HepG2 (cell line): Measurements from ENCODE around the gene PSMG4. TPM values are rescaled to one million over a fixed set of nuclear protein-coding genes. Genes with fewer than 3 reads are reported as not detected.

Experiments used
- ARNT2 ChIP-seq: sonication (generic); formaldehyde crosslinking; IDR thresholded peaks from 2 replicates; pipeline ENCODE4 v1.8.0; 2022; ENCODE audit warnings: mild to moderate bottlenecking, low read depth, missing genetic modification reagents, moderate library complexity
- CENPT ChIP-seq: sonication (generic); formaldehyde crosslinking; IDR thresholded peaks from 2 replicates; pipeline ENCODE4 v1.8.0; 2022; ENCODE audit warnings: low read depth, mild to moderate bottlenecking, moderate library complexity, missing genetic modification reagents
- GPN1 ChIP-seq: sonication (generic); formaldehyde crosslinking; IDR thresholded peaks from 2 replicates; pipeline ENCODE4 v1.5.1; 2020; ENCODE audit warnings: missing genetic modification reagents, borderline replicate concordance
- HOXA3 ChIP-seq: sonication (generic); formaldehyde crosslinking; IDR thresholded peaks from 2 replicates; pipeline ENCODE4 v1.5.0; 2020; ENCODE audit warnings: missing genetic modification reagents
- MEIS2 ChIP-seq: sonication (generic); formaldehyde crosslinking; IDR thresholded peaks from 2 replicates; pipeline ENCODE4 v1.9.0; 2021; ENCODE audit warnings: mild to moderate bottlenecking, missing genetic modification reagents
- NR1H2 ChIP-seq: sonication (generic); formaldehyde crosslinking; IDR thresholded peaks from 2 replicates; pipeline ENCODE4 v1.8.1; 2022; ENCODE audit warnings: low read depth, missing genetic modification reagents, borderline replicate concordance
- PAX8 ChIP-seq: sonication (generic); formaldehyde crosslinking; IDR thresholded peaks from 2 replicates; pipeline ENCODE4 v1.8.0; 2022; ENCODE audit warnings: mild to moderate bottlenecking, missing genetic modification reagents, borderline replicate concordance
- POLR2AphosphoS5 ChIP-seq: IDR thresholded peaks from 2 replicates; pipeline ENCODE4 v1.6.1; 2012; ENCODE audit warnings: low read depth, low read length
- SKI ChIP-seq: fragments of 450-650 bp; IDR thresholded peaks from one replicate; pipeline ENCODE4 v1.6.1; 2018; ENCODE audit warnings: mild to moderate bottlenecking; ENCODE audit not compliant: partially characterized antibody
- SMYD3 ChIP-seq: sonication (generic); formaldehyde crosslinking; IDR thresholded peaks from 2 replicates; pipeline ENCODE4 v1.8.1; 2023; ENCODE audit warnings: mild to moderate bottlenecking, missing genetic modification reagents
- SNAPC2 ChIP-seq: sonication (generic); formaldehyde crosslinking; IDR thresholded peaks from 2 replicates; pipeline ENCODE4 v1.8.1; 2022; ENCODE audit warnings: mild to moderate bottlenecking, missing genetic modification reagents
- SOX5 ChIP-seq: IDR thresholded peaks from 2 replicates; pipeline ENCODE4 v1.6.1; 2016; ENCODE audit warnings: borderline replicate concordance
- THYN1 ChIP-seq: sonication (generic); formaldehyde crosslinking; IDR thresholded peaks from 2 replicates; pipeline ENCODE4 v1.8.1; 2023; ENCODE audit warnings: low read depth, mild to moderate bottlenecking, moderate library complexity, missing genetic modification reagents, borderline replicate concordance
- YEATS2 ChIP-seq: sonication (generic); formaldehyde crosslinking; IDR thresholded peaks from 2 replicates; pipeline ENCODE4 v1.4.0; 2020; ENCODE audit warnings: missing genetic modification reagents, borderline replicate concordance
- ZBTB38 ChIP-seq: sonication (generic); formaldehyde crosslinking; IDR thresholded peaks from 2 replicates; pipeline ENCODE4 v1.5.1; 2020; ENCODE audit warnings: mild to moderate bottlenecking, missing genetic modification reagents
- ZNF562 ChIP-seq: sonication (generic); formaldehyde crosslinking; IDR thresholded peaks from 2 replicates; pipeline ENCODE4 v1.8.0; 2022; ENCODE audit warnings: missing genetic modification reagents, borderline replicate concordance
- ZNF572 ChIP-seq: sonication (generic); formaldehyde crosslinking; IDR thresholded peaks from 2 replicates; pipeline ENCODE4 v1.5.1; 2020; ENCODE audit warnings: mild to moderate bottlenecking, missing genetic modification reagents
- ZNF597 ChIP-seq: sonication (generic); formaldehyde crosslinking; IDR thresholded peaks from 2 replicates; pipeline ENCODE4 v1.5.0; 2020; ENCODE audit warnings: missing genetic modification reagents
- ZNF672 ChIP-seq: sonication (generic); formaldehyde crosslinking; IDR thresholded peaks from 2 replicates; pipeline ENCODE4 v1.8.1; 2022; ENCODE audit warnings: missing genetic modification reagents
- ZNF768 ChIP-seq: sonication (generic); formaldehyde crosslinking; IDR thresholded peaks from 2 replicates; pipeline ENCODE4 v1.4.0; 2020; ENCODE audit warnings: missing genetic modification reagents
- polyA plus RNA-seq, 8 experiments: library from polyadenylated mRNA; depleted of rRNA in 3 of 8; stranded (reverse) in 7 of 8; unstranded in 1 of 8; fragments of >200 nt; fragmentation: Illumina TruSeq in 4 of 8; extraction: Trizol in 4 of 8; gene quantifications; 2 replicates each; pipeline versions ENCODE4 v1.2.1 to v1.2.3, GENCODE V29; 2011 to 2016; ENCODE audit warnings: low read depth in 4 of 8, missing spikeins in 1 of 8, mixed read lengths in 1 of 8; ENCODE audit not compliant: insufficient read depth in 1 of 8
- total RNA-seq, 5 experiments: library from RNA; depleted of rRNA; stranded (reverse); fragments of >200 nt; fragmentation: Illumina TruSeq; extraction: Trizol; gene quantifications; 2 replicates each; pipeline ENCODE4 v1.2.3, GENCODE V29; 2016; ENCODE audit warnings: low read depth in 1 of 5
- TF ChIP-seq, protein P1 (sequence below): sonication (generic); formaldehyde crosslinking; IDR thresholded peaks from 2 replicates; pipeline ENCODE4 v1.5.0; 2020; ENCODE audit warnings: mild to moderate bottlenecking, missing genetic modification reagents, moderate library complexity
- TF ChIP-seq, protein P2 (sequence below): sonication (generic); formaldehyde crosslinking; IDR thresholded peaks from one replicate; pipeline ENCODE4 v1.5.1; 2020; ENCODE audit warnings: mild to moderate bottlenecking, missing genetic modification reagents; ENCODE audit errors: not compliant biosample characterization

The PSMG4 gene
- total and polyA plus RNA-seq, 2 of the 13 experiments (the other 11 are each of a cell fraction or from before 2014, with no cell fraction given): 28.5 to 32.8 TPM

DNA sequence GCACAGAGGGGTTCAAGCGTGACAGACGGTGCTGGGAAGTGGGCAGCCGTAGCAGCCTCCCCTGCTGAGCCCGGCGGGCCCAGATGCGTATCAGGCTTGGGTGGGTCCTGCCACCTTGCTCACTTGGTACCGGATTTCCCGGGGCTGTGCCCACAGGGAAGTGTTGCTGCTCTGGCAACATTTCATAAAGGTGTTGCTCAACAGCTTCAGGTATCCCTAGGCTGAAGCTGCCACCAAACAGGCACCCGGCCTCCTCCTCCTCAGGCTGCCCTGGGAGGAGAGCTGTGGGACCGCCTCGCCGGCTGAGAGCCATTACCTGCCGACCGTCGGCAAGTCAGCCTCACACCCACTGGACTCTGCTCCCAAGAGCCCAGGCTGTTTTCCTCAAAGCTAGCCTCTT, 11.5 kb downstream of the PSMG4 start (continued):
- TF ChIP-seq, protein P1, sequence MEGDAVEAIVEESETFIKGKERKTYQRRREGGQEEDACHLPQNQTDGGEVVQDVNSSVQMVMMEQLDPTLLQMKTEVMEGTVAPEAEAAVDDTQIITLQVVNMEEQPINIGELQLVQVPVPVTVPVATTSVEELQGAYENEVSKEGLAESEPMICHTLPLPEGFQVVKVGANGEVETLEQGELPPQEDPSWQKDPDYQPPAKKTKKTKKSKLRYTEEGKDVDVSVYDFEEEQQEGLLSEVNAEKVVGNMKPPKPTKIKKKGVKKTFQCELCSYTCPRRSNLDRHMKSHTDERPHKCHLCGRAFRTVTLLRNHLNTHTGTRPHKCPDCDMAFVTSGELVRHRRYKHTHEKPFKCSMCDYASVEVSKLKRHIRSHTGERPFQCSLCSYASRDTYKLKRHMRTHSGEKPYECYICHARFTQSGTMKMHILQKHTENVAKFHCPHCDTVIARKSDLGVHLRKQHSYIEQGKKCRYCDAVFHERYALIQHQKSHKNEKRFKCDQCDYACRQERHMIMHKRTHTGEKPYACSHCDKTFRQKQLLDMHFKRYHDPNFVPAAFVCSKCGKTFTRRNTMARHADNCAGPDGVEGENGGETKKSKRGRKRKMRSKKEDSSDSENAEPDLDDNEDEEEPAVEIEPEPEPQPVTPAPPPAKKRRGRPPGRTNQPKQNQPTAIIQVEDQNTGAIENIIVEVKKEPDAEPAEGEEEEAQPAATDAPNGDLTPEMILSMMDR (CRISPR knock-in tag): no peak
- TF ChIP-seq CENPT (CRISPR knock-in tag) (no peak), ZNF597 (no peak), ZNF768 (CRISPR knock-in tag) (no peak), ZNF672 (CRISPR knock-in tag) (no peak), ZBTB38 (0 out of 2 replicates have a peak, but pooled peaks have one; percentile 28), YEATS2 (CRISPR knock-in tag) (no peak), GPN1 (CRISPR knock-in tag) (no peak), SKI (no peak), THYN1 (CRISPR knock-in tag) (no peak), SMYD3 (CRISPR knock-in tag) (no peak), ARNT2 (no peak), MEIS2 (no peak), POLR2AphosphoS5 (no peak), NR1H2 (no peak), PAX8 (CRISPR knock-in tag) (no peak), ZNF572 (0 out of 2 replicates have a peak, but pooled peaks have one; percentile 52), SOX5 (CRISPR knock-in tag) (no peak), SNAPC2 (CRISPR knock-in tag) (no peak), HOXA3 (CRISPR knock-in tag) (no peak), ZNF562 (CRISPR knock-in tag) (no peak)
- TF ChIP-seq, protein P2, sequence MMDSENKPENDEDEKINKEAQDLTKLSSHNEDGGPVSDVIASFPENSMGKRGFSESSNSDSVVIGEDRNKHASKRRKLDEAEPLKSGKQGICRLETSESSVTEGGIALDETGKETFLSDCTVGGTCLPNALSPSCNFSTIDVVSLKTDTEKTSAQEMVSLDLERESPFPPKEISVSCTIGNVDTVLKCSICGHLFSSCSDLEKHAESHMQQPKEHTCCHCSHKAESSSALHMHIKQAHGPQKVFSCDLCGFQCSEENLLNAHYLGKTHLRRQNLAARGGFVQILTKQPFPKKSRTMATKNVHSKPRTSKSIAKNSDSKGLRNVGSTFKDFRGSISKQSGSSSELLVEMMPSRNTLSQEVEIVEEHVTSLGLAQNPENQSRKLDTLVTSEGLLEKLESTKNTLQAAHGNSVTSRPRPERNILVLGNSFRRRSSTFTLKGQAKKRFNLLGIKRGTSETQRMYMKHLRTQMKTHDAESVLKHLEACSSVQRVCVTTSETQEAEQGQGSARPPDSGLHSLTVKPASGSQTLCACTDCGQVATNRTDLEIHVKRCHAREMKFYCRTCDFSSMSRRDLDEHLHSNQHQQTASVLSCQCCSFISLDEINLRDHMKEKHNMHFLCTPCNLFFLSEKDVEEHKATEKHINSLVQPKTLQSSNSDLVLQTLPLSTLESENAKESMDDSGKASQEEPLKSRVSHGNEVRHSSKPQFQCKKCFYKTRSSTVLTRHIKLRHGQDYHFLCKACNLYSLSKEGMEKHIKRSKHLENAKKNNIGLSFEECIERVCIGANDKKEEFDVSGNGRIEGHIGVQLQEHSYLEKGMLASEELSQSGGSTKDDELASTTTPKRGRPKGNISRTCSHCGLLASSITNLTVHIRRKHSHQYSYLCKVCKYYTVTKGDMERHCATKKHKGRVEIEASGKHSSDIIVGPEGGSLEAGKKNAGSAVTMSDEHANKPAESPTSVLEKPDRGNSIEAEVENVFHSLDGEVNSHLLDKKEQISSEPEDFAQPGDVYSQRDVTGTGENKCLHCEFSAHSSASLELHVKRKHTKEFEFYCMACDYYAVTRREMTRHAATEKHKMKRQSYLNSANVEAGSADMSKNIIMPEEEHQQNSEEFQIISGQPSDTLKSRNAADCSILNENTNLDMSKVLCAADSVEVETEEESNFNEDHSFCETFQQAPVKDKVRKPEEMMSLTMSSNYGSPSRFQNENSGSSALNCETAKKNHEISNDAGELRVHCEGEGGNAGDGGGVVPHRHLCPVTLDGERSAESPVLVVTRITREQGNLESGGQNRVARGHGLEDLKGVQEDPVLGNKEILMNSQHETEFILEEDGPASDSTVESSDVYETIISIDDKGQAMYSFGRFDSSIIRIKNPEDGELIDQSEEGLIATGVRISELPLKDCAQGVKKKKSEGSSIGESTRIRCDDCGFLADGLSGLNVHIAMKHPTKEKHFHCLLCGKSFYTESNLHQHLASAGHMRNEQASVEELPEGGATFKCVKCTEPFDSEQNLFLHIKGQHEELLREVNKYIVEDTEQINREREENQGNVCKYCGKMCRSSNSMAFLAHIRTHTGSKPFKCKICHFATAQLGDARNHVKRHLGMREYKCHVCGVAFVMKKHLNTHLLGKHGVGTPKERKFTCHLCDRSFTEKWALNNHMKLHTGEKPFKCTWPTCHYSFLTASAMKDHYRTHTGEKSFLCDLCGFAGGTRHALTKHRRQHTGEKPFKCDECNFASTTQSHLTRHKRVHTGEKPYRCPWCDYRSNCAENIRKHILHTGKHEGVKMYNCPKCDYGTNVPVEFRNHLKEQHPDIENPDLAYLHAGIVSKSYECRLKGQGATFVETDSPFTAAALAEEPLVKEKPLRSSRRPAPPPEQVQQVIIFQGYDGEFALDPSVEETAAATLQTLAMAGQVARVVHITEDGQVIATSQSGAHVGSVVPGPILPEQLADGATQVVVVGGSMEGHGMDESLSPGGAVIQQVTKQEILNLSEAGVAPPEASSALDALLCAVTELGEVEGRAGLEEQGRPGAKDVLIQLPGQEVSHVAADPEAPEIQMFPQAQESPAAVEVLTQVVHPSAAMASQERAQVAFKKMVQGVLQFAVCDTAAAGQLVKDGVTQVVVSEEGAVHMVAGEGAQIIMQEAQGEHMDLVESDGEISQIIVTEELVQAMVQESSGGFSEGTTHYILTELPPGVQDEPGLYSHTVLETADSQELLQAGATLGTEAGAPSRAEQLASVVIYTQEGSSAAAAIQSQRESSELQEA (CRISPR knock-in tag): no peak
